ENCODE data around the gene PPP1R7.

Gene PPP1R7

DNA sequence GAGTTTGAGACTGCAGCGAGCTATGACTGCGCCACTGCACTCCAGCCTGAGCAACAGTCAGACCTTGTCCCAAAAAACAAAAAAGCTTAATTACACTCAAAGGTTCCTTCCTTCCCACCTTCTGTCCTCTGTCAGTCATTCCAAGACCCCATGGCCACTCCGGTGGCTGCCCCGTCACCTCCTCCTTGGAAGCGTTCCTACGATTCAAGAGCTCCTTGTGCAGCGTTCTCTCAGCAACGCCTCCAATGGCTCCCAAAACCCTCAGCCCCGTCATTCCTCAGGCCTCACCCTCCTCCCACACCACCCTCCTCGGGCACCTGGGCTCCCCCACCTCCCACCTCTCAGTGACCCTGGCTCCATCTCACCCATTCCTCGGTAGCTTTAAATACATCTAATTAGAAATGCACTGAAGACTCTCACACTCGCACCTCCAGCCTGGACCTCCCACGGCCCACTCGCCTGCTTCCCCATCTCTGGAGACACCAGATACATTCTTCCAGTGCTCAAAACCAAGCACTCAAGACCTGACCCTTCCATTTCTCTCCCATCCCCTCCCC lies 9.0 kb upstream of the PPP1R7 start:
- DNase-seq, result no peak

DNA sequence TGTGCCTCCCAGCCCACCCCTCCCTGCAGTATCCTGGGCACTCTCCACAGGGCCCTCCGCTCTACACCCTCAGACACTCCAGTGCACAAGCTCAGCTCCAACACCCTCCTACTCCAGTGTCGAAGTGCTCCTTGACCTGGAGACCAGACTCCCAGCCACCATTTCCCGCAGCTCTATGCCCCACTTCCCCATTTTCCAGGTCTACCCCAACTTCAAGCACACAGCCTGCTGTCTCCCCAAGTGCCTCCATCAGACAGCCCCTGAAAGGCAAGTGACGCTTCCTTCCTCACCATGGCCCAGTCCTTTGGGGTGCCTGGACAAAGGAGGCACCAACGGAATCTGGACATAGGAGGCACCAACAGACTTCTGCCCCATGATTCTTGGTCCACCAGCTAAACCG lies 8.2 kb upstream of the PPP1R7 start:
- DNase-seq, result no peak

DNA sequence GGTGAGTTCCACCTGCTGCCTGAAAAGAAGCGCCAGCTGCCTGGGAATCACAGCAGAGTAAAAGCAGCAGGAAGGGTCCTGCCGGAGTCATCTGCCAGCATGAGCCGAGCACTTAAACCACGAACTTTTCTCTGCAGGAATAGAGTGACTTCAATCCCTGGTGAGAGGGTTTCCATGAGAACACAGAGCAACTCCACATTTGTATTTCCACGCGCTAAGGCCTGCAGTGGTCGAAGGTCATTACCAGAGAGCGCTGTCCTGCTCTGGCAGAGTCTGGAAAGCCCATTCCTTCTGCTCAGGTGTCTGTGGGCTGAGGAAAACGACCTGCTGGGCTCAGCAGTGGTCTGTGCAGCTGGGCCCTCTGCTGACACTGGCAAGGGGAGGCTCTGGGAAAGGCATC lies 7.7 kb upstream of the PPP1R7 start:
- no peak for DNase-seq

DNA sequence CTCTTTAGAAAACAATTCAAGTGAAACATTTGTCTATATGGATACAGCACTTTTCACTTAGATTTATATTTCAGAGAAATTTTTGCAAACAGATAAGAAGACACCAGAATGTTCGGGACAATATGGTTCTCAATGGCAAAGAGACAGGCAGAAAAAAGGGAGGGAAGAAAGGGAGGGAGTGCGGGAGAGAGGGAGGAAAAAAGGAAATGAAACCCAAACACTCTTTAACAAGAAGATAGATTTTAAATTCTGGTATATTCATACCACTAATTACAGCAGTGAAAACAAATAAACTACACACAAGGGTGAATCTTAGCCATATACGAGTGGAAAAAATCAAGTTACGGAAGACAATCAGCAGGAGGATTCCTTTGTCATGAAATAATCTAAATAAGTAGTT lies 4.0 kb upstream of the PPP1R7 start:
- DNase-seq, result no peak

DNA sequence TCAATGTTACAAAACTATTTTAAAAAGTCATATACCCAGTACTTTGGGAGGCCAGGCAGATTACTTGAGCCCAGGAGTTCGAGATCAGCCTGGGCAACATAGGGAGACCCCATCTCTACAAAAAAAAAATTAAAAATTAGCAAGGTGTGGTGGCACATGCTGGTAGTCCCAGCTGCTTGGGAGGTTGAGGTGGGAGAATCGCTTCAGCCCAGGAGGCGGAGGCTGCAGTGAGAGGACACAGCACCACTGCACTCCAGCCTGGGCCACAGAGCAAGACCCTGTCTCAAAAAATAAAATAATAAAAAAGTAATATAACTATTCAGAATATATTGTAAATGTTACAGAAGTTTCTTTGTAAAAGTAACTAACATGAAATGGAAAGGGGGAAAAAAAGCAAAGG lies 2.9 kb upstream of the PPP1R7 start:
- DNase-seq, result no peak

DNA sequence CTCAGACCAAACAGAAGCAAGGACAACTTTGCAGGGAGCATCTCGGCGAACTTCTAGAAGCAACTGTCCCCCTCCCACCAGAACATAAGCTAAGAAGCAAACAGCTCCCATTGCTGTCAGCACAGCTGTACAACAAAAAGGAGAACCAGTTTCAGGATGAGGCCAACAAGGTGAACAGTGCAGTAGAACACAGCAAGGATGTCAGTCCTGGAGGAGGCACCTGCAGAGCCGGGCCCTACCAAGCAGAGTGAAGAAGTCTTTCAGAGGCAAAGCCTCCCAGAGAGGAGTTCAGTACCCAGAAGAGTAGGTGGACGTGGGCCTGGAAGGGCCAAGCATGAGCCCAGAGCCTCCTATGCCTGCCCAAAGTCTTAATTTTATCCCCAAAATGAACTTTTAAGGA lies 2.0 kb upstream of the PPP1R7 start:
- DNase-seq, result no peak

DNA sequence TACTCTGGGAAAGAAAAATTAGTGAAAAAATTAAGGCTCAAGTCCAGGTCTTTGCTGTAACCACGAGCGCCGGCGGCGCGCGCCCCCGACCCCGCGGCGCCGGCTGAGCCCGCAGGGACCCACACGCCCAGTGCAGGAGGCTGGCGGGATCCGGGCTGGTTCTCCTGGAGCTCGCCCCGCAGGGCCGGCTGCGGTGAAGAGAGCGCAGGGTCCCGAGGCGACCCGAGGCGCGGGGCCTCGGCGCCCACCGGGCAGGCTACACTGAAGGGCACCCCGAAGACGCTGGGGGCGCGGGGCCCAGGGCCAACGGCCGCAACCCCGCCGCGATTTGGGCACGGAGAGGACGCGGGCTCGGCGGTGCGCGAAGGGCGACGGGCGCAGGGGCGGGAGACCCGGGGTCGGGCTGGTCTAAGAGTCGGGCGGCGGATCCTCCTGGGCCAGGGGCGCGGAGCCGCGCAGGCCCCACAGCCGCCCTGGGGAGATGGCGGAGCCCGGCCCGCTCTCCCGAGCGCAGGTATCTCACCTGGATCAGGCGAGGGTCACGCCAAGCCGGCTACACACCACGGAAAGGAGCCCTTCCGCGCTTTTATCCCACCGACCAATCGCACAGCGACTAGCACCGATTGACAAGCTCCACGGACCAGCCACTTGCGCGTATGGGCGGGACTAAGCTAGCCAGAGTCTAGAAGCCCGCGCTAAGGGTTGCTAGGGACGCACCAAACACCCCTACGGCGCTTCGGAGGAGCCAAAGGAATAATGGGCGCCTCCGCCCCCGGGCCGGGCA lies 1.2 kb upstream of the PPP1R7 start, which contains the start of gene PASK:
TSS of gene PASK (minus strand) at position 582 of the 784 bp plus-strand sequence. CDS start 6,440 bp downstream, outside the sequence.
- peak; percentile 95 for DNase-seq

DNA sequence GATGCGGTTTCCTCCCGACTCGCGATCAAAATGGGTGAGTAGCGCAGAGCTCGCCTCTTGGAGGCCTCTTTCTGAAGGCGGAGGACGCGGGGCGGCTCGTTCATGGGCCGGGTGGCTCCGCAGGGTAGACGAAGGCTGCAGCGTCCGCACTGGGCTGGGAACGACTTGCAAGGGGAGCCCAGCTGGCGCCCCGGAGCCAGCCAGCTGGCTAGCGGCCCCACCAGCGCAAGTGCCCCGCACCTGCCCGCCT lies 667 bp upstream of the PPP1R7 start:
- no peak for DNase-seq

DNA sequence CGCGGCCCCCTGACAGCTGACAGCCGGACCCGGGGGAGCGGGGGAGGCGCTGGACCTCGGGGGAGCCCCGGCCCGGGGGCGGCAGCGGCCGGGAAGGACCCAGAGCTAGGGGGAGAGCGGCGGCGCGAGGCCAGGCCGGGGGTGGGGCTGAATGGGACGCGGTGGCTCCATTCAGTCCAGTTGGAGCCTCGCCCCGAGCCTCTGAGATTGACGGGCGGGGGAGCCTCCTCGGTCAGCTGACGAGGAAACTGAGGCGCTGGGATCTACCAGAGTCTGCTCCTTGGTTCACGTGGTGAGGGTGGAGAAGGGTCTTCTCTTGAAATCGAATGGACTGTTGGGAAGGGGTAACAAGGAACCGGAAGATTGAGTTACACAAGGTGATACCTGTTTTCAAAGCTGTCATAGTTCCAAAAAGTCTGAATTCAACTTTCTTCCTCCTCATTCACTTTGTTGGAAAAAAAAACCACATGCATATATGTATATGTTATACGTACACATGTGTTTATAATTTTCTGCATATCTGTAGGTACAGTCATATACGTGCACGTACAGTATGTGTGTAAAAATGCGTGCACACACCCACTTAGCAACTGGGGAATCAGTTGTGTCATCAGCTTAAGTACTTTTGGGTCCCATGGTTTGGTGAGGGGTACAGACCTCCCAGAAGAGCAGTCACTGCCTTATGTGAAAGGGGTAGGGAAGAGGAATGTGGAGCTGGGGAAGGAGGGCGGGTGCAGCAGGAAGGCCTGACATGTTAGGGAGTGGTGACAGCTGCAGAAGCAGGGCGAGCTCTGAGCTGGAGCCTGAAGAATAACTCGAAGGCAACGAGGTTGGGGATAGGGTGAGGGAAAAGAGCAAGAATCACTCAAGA lies 628 bp downstream of the PPP1R7 start:
- DNase-seq, result no peak

DNA sequence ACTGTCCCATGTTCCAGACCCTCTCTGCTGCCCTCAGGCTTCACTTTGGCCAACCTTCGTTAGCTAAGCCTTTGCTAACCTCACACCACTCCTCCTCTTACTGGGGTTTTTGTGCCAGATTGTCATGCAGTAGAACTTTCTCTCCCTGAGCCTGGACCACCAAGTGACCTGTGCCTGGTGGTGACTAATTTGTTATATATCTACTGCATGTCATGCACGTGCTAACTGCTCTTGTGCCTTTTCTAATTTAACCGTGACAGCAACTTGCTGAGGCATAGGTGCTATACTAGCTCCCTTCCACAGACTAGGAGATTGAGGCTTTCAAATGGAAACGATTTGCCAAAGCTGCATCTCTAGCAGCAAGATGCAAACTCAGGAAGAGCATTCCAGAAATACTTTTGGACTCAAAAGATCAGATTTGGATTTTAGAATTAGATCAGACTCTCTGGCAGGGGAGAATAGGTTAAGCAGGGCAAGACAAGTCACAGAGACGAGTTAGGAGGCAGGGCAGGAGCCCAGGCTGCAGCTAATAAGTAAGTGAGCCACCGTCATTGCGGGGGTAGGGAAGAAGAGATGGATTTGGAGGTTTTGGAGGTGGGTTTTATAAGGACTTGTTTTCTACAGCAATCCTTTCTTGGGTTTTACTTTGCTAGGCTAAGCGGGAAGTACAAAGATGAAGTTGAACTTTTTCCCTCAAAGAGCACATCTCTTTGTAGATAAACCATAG lies 1.8 kb downstream of the PPP1R7 start:
- DNase-seq, result no peak

DNA sequence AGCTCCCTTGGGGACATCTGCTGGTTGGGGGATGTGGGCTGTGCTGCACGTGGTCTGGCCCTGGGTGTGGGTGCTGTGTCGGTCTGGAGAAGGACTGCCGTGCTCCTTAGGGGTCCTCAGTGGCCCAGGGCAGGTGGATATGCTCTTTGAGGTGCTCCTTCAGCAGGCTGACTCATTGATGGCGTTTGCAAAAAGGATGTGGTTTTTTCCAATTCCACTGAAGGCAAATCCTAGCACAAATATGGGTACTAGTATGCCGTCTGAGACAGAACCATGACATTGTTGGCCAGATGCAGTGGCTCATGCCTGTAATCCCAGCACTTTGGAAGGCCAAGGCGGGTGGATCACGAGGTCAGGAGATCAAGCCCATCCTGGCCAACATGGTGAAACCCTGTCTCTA lies 3.3 kb downstream of the PPP1R7 start:
- DNase-seq, result no peak

DNA sequence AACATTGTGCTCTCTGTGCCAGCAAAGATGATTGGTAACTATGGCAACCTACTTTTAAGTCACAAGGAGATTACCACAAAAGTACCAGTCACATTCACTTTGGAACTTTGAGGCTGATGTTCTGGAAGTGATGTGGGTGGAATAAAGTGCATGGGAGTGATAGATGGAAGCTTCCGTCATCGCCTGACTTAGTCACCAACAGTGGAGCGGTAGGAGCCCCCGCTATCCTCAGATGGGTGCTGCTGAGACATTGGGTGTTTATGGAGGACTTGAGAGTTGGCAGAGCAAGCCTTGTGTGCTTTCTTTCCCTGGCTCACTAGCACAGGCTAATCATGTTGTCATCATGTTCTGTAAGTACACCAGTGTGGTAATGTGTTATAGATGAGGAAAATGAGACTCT lies 4.6 kb downstream of the PPP1R7 start:
- no peak for DNase-seq

DNA sequence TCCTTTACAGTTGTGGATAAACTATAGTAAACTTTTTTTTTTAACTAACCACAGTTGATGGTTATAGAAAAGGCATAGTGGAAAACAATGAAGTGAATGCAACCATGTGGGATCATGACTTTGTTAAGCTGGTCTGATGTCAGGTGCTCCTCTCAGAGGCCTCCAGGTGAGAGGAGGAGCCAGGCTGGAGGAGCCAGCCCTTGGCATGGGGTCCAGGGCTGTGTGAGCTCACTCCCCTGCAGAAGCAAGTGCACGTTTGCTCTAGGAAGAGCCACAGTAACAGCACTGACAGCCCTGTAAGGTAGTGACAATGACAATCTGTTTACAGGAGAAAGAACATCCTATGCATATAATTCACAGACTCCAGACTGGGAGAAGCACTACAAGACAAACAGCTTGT lies 5.7 kb downstream of the PPP1R7 start:
- DNase-seq, result no peak

DNA sequence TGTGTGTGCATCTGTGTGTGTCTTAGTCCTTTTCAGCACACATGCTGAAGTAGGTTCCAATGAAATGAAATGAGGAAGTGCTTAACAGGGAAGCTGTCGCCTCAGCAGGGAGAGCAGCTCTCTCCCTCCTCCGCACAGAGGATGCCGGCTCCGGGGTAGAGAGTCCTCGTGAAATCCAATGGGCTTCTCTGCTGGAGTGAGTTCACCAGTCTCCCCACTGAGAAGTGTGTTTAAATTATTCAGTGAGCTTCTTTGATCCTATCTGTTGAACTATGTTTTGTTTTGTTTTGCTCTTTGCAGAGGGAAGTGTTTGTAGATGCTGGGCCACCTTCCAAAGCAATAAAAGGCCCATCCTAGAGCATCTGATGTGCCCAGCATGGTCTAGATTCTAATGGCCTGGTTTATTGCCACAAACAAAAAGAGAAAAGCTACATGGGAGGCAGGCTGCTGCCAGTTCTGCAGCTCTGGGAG lies 6.7 kb downstream of the PPP1R7 start:
- no peak for DNase-seq

DNA sequence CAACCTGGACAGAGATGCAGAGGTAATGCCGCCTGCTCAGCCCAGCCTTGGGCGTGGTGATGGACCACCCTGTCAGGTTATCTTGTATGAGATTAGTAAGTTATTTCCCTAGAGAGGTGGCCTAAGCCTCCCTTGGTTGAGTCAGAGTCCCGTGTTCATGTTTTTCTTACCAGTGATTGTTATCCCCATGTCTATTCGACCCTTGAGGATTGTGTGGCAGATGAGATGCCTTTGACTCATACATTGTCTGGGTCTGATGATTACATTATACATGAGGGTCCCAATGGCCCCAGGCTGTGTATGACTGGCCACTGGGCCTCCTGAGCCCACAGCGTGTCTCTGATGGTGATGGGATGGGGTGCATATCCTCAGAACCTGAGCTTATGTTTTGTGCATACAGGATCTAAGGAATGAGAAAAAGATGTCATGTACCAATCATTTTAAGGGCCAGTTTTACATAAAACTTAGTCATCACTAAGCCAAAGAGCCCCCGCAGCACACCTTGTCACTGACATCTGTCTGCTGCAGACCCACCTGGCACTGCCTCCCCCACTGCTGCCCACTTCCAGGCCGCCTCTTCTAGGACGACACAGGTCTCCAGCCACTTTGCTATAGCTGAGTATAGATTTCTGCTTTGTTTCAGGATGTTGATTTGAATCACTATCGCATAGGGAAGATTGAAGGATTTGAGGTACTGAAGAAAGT lies 7.7 kb downstream of the PPP1R7 start:
- no peak for DNase-seq

DNA sequence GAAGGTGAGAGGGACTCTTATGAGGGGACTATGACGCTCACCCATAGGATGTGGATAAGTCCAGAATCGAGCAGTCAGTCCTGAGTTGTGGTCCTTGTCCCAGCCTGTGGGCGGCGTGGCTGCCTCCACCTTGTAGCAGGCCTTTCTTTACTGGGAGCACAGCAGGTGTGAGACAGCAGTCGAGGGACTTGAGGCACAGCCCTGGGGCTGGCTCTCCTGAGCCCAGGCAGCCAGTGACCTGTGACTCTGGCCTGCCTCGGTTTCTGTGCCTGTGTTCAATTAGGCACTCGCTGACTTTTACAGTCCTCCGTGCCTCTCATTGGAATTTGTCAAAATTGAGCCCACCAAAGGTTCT lies 8.3 kb downstream of the PPP1R7 start:
- DNase-seq, result no peak

DNA sequence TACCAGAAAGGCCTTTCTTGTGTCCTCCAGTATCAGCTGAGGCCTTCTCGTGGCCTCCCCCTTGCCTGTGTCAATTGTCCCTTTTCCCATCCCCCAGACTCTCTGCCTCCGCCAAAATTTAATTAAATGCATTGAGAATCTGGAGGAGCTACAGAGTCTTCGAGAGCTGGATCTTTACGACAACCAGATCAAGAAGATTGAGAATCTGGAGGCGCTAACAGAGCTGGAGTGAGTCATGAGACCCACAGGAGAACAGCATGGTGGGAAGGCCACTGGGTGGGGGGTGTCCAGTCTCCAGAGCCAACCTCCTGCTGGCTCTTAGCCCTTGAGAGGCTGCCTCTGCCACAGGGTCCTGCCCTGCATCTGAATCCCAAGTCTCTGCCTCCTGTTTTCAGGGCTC lies 8.8 kb downstream of the PPP1R7 start:
- DNase-seq, result no peak

DNA sequence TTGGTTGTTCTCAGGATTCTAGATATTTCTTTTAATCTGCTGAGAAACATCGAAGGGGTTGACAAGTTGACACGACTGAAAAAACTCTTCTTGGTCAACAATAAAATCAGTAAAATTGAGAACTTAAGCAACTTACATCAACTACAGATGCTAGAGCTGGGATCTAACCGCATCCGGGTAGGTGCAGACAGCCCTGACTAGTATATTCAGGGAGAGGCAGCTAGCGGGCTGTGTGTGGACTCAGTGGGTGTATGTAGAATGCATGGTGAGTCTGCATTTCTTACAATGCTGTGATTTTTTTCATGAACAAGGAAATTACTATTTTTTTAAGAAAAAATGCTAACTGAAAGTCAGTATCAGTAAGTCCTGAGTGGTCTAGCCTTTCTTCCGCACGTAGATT lies 10.1 kb downstream of the PPP1R7 start:
- DNase-seq, result no peak

DNA sequence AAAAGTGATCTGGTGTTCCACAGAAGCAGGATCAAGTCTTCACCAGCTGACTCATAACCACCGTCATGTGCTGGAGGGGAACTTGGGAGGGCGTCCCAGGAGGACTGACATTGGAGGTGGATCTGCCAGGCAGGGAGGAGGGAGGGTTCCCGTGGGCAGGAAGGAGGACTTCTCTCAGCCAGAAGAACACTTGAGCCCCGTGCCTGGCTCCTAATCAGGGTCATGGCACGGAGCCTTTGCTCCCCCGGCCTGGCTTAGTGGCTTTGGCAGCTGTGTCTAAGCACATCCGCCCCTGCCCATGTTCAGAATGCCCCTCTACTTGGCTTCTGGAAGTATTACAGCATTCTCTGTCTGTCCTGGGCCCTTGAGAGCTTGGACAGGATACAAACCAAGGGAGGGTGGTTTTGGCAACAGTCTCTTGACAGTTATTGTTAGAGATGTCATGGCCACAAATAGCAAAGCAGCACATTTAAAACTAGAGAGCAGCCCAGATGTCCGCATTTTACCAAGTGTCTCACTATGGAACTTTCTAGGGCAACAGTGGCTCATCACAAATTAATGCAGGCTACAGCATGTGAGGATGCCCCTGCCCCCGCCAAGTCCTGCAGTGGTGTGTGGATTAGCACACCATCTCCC lies 11.5 kb downstream of the PPP1R7 start:
- DNase-seq, result peak; percentile 83

DNA sequence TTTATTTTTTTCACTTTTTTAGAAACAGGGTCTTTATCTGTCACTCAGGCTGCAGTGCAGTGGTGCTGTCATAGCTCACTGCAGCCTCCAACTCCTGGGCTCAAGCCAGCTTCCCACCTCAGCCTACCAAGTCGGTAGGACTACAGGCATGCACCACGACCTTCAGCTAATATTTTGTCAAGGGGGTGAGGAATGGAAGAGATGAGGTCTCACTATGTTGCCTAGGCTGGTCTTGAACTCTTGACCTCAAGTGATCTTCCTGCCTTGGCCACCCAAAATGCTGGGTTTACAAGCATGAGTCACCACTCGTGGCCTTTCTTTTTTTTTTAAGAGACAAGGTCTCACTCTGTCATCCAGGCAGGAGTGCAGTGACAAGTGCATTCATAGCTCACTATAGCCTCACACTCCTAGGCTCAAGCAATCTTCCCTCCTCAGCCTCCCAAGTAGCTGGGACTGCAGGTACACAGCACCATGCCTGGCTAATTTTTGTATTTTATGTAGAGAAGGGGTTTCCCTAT lies 13.4 kb downstream of the PPP1R7 start:
- no peak for DNase-seq

DNA sequence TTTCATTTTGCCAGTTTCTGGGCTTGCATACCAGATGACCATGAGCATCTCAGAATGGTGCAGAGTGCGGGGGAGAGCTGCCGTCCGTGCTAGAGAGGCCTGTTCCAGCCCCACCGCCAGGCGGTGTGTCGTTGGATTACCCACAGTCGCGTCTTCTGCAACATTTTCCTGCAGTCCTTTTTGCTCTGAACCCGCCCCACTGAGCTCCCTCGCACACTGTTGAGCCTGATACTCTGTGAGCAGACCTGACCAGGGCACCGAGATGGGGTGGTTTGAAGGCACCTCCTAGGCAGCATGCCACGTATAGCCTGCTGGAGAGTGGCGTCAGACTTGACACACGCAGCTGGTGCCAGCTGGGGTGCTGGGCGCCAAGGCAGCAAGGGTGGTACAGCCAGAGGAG lies 18.1 kb downstream of the PPP1R7 start:
- no peak for DNase-seq

DNA sequence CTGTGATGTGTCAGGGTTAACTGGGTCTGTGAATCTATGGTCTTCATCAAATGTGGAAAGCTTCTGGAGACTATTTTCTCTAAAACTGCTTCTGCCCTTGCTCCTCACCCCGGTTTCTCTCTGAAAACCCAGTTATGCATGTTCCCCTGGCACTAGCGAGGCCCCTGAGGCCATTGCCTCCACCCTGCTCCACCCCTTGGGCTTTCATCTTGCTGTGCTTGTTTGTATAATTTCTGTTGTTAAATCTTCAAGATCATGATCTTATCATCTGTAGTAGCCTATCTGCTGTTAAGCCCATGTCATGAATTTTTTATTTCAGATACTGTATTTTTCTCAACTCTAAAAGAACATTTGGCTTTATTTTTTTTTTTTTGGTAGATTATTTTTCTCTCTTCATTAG lies 23.3 kb downstream of the PPP1R7 start:
- DNase-seq, result no peak
